HepG2 (cell line): ENCODE data around the gene TBC1D22A.

Experiments used
- FIP1L1 ChIP-seq: fragments of 200-400 bp; formaldehyde crosslinking; IDR thresholded peaks from 2 replicates; pipeline ENCODE4 v1.6.1; 2018; ENCODE audit warnings: low read depth, mild to moderate bottlenecking, low read length, moderate library complexity, borderline replicate concordance; ENCODE audit not compliant: insufficient read depth
- KDM2A ChIP-seq: sonication (generic); formaldehyde crosslinking; IDR thresholded peaks from 2 replicates; pipeline ENCODE4 v1.4.0; 2020; ENCODE audit warnings: low read depth, missing genetic modification reagents, borderline replicate concordance
- MAZ ChIP-seq, 2 experiments: sonication (generic) in 1 of 2; formaldehyde crosslinking in 1 of 2; IDR thresholded peaks; 2 replicates each; pipeline versions ENCODE4 v1.5.0 to v1.6.1; 2012 to 2020; ENCODE audit warnings: low read depth in 2 of 2, mild to moderate bottlenecking in 2 of 2, borderline replicate concordance in 1 of 2, improper control_type of control experiment in 1 of 2, low read length in 1 of 2, missing genetic modification reagents in 1 of 2, moderate library complexity in 1 of 2
- MEIS2 ChIP-seq: sonication (generic); formaldehyde crosslinking; IDR thresholded peaks from 2 replicates; pipeline ENCODE4 v1.9.0; 2021; ENCODE audit warnings: mild to moderate bottlenecking, missing genetic modification reagents
- SRF ChIP-seq: IDR thresholded peaks from 2 replicates; pipeline ENCODE4 v1.6.1; 2011; ENCODE audit warnings: mild to moderate bottlenecking, low read depth, low read length, moderate library complexity
- TBP ChIP-seq: sonication (generic); formaldehyde crosslinking; IDR thresholded peaks from 2 replicates; pipeline ENCODE4 v1.5.0; 2020; ENCODE audit warnings: missing genetic modification reagents
- TBX2 ChIP-seq: sonication (generic); formaldehyde crosslinking; IDR thresholded peaks from 2 replicates; pipeline ENCODE4 v1.5.0; 2020; ENCODE audit warnings: missing genetic modification reagents, mild to moderate bottlenecking, borderline replicate concordance
- ZNF367 ChIP-seq: sonication (generic); formaldehyde crosslinking; IDR thresholded peaks from 2 replicates; pipeline ENCODE4 v1.4.0; 2020; ENCODE audit warnings: missing genetic modification reagents, borderline replicate concordance
- TF ChIP-seq, protein P1 (sequence below): sonication (generic); formaldehyde crosslinking; IDR thresholded peaks from 2 replicates; pipeline ENCODE4 v1.4.0; 2020; ENCODE audit warnings: missing genetic modification reagents
- TF ChIP-seq, protein P2 (sequence below): sonication (generic); formaldehyde crosslinking; IDR thresholded peaks from 2 replicates; pipeline ENCODE4 v1.5.0; 2020; ENCODE audit warnings: mild to moderate bottlenecking, missing genetic modification reagents, moderate library complexity
- TF ChIP-seq, protein P3 (sequence below): sonication (generic); formaldehyde crosslinking; IDR thresholded peaks from 2 replicates; pipeline ENCODE4 v1.4.0; 2020; ENCODE audit warnings: missing genetic modification reagents

DNA sequence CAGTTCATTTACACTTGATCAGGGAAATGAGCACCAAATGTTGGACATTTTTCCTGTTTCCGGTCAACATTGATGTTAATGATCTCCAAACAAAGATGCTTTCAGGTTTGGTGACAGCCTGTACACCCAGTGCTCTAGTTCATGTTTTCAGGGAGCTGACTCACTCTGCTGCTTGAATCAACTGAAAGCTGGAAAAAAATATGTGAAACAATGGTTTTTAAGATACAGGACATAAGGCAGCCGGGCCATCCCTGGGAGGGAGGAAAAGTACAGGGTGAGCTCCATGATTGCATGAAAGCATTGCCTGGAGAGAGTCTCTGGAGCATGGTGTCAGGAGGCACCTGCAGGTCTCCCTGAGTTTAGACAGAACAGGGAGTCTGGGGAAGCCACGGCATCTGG is 259.6 kb downstream of the TBC1D22A start:
- TF ChIP-seq SRF, result no peak
- no peak for TF ChIP-seq MAZ (IDR thresholded peaks at IDR 0.05; ENCODE audit: borderline replicate concordance, low read depth, low read length)
- no peak for TF ChIP-seq MAZ (CRISPR knock-in tag; IDR thresholded peaks at IDR 0.05; ENCODE audit: low read depth)
- TF ChIP-seq, protein P1, sequence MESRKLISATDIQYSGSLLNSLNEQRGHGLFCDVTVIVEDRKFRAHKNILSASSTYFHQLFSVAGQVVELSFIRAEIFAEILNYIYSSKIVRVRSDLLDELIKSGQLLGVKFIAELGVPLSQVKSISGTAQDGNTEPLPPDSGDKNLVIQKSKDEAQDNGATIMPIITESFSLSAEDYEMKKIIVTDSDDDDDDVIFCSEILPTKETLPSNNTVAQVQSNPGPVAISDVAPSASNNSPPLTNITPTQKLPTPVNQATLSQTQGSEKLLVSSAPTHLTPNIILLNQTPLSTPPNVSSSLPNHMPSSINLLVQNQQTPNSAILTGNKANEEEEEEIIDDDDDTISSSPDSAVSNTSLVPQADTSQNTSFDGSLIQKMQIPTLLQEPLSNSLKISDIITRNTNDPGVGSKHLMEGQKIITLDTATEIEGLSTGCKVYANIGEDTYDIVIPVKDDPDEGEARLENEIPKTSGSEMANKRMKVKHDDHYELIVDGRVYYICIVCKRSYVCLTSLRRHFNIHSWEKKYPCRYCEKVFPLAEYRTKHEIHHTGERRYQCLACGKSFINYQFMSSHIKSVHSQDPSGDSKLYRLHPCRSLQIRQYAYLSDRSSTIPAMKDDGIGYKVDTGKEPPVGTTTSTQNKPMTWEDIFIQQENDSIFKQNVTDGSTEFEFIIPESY, result no peak
- TF ChIP-seq TBX2, result no peak
- no peak for TF ChIP-seq MEIS2 (CRISPR knock-in tag)
- no peak for TF ChIP-seq ZNF367 (CRISPR knock-in tag)
- no peak for TF ChIP-seq KDM2A (CRISPR knock-in tag)
- no peak for TF ChIP-seq FIP1L1
- TF ChIP-seq, protein P2, sequence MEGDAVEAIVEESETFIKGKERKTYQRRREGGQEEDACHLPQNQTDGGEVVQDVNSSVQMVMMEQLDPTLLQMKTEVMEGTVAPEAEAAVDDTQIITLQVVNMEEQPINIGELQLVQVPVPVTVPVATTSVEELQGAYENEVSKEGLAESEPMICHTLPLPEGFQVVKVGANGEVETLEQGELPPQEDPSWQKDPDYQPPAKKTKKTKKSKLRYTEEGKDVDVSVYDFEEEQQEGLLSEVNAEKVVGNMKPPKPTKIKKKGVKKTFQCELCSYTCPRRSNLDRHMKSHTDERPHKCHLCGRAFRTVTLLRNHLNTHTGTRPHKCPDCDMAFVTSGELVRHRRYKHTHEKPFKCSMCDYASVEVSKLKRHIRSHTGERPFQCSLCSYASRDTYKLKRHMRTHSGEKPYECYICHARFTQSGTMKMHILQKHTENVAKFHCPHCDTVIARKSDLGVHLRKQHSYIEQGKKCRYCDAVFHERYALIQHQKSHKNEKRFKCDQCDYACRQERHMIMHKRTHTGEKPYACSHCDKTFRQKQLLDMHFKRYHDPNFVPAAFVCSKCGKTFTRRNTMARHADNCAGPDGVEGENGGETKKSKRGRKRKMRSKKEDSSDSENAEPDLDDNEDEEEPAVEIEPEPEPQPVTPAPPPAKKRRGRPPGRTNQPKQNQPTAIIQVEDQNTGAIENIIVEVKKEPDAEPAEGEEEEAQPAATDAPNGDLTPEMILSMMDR (CRISPR knock-in tag), result no peak
- no peak for TF ChIP-seq TBP
- TF ChIP-seq, protein P3, sequence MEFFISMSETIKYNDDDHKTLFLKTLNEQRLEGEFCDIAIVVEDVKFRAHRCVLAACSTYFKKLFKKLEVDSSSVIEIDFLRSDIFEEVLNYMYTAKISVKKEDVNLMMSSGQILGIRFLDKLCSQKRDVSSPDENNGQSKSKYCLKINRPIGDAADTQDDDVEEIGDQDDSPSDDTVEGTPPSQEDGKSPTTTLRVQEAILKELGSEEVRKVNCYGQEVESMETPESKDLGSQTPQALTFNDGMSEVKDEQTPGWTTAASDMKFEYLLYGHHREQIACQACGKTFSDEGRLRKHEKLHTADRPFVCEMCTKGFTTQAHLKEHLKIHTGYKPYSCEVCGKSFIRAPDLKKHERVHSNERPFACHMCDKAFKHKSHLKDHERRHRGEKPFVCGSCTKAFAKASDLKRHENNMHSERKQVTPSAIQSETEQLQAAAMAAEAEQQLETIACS (CRISPR knock-in tag), result no peak
